ENCODE results near the gene ITPA. TPM values are rescaled to one million over a fixed set of nuclear protein-coding genes. Genes with fewer than 3 reads are reported as not detected.
A peak's percentile ranks its signal among the peaks of the same experiment; 100 is the strongest.

Gene ITPA
- total and polyA plus RNA-seq, 2 experiments from 2014 or later = 57.5 to 81.7 TPM

- H3K4me1 Mint-ChIP-seq = peaks cover 5% of the 10 kb centered on the region; the same call in 2 of the 3 replicates
- peak overlapping the region; percentile 19 for H2AFZ ChIP-seq
- no peaks in the 10 kb centered on the region for H4K20me1 ChIP-seq (replicated peaks; ENCODE audit: insufficient read depth)
- no peaks in the 10 kb centered on the region for H3K9me2 ChIP-seq (ENCODE audit: insufficient read depth)
- peak overlapping the region; percentile 97 for H3K27ac Mint-ChIP-seq
- TF ChIP-seq CREB1 (CRISPR knock-in tag; IDR thresholded peaks at IDR 0.05; ENCODE audit: low read depth) (no peak), EZH2phosphoT487 (IDR thresholded peaks at IDR 0.05; ENCODE audit: unreplicated experiment) (no peak), ZNF114 (CRISPR knock-in tag; IDR thresholded peaks at IDR 0.05) (no peak), ETS1 (IDR thresholded peaks at IDR 0.05) (no peak), ZNF331 (CRISPR knock-in tag; IDR thresholded peaks at IDR 0.05; ENCODE audit: low read depth) (no peak)
- H3K79me2 ChIP-seq (replicated peaks; ENCODE audit: insufficient read depth) = peaks cover 11% of the 10 kb centered on the region
- H3K4me3 ChIP-seq = peak overlapping the region; percentile 73
- H3K27ac ChIP-seq (ENCODE audit: low read depth) = peak overlapping the region; percentile 85
- no peaks in the 10 kb centered on the region; the same call in 2 of the 3 replicates for H3K9me3 Mint-ChIP-seq
- no peaks in the 10 kb centered on the region for H3F3A ChIP-seq (replicated peaks; ENCODE audit: low read depth)
- peak; percentile 56 for DNase-seq (ENCODE audit: low spot score)
- peak; percentile 36 for ATAC-seq
- H3K4me2 ChIP-seq = peak overlapping the region; percentile 99
- peaks cover 33% of the 10 kb centered on the region for H3K36me3 Mint-ChIP-seq (ENCODE audit: low read depth)
- peak overlapping the region; percentile 97 for H3K4me3 Mint-ChIP-seq
- peaks cover 22% of the 10 kb centered on the region for H3K27me3 Mint-ChIP-seq (ENCODE audit: insufficient read depth, low read depth, poor library complexity)
- H3K36me3 ChIP-seq (ENCODE audit: insufficient read depth) = peaks cover 7% of the 10 kb centered on the region
- no peaks in the 10 kb centered on the region for H3K27me3 ChIP-seq (ENCODE audit: insufficient read depth)
- peaks cover 10% of the 10 kb centered on the region for H3K4me1 ChIP-seq (ENCODE audit: insufficient read depth)
Observed at GRCh38 chr20:3203315-3204123, 5.8 kb upstream of the ITPA start.

GRCh38 chr20:3204124-3204794 is 5.0 kb upstream of the ITPA start, which contains the start of gene DDRGK1:
DDRGK1 (minus strand) TSS chr20:3204682; CDS start chr20:3204627, 55 bp downstream.
- Histone ChIP-seq H3K79me2 (replicated peaks; ENCODE audit: insufficient read depth) (peaks cover 11% of the 10 kb centered on the region), H4K20me1 (replicated peaks; ENCODE audit: insufficient read depth) (no peaks in the 10 kb centered on the region), H3K4me3 (peak within 1 kb of the TSS; percentile 73), H3K9me2 (ENCODE audit: insufficient read depth) (no peaks in the 10 kb centered on the region), H3K27me3 (ENCODE audit: insufficient read depth) (no peaks in the 10 kb centered on the region), H3K4me2 (peak within 1 kb of the TSS; percentile 99), H3K36me3 (ENCODE audit: insufficient read depth) (no peaks in the 10 kb centered on the region; the same call in 1 of the 2 replicates), H3K27ac (ENCODE audit: low read depth) (peak within 1 kb of the TSS; percentile 85), H3K4me1 (ENCODE audit: insufficient read depth) (peaks cover 12% of the 10 kb centered on the region), H3F3A (replicated peaks; ENCODE audit: low read depth) (no peaks in the 10 kb centered on the region), H2AFZ (peak within 1 kb of the TSS; percentile 19)
- peak; percentile 88 for DNase-seq (ENCODE audit: low spot score)
- Mint-ChIP-seq H3K27ac (peak within 1 kb of the TSS; percentile 97), H3K27me3 (ENCODE audit: insufficient read depth, low read depth, poor library complexity) (peaks cover 22% of the 10 kb centered on the region), H3K4me1 (peaks cover 5% of the 10 kb centered on the region; the same call in 1 of the 3 replicates), H3K9me3 (no peaks in the 10 kb centered on the region), H3K36me3 (ENCODE audit: low read depth) (peaks cover 26% of the 10 kb centered on the region), H3K4me3 (peak within 1 kb of the TSS; percentile 97)
- no peak for TF ChIP-seq JUNB (IDR thresholded peaks at IDR 0.05; ENCODE audit: unreplicated experiment)
- peak; percentile 93 for TF ChIP-seq POLR2AphosphoS5 (IDR thresholded peaks at IDR 0.05; ENCODE audit: low read depth)
- TF ChIP-seq CTCF (conservative IDR thresholded peaks at IDR 0.05; ENCODE audit: low read depth in 2 of 2) = no peak
- no peak for TF ChIP-seq REST (IDR thresholded peaks at IDR 0.05; ENCODE audit: unreplicated experiment)
- TF ChIP-seq CREB1 (CRISPR knock-in tag; IDR thresholded peaks at IDR 0.05; ENCODE audit: low read depth) = 0 out of 2 replicates have a peak, but pooled peaks have one; percentile 5
- peak; percentile 80 for ATAC-seq

All from GM23338 (cell line).